Thyroid gland (tissue), 4 donors: ENCODE results near the gene LGR4. TPM values are rescaled to one million over a fixed set of nuclear protein-coding genes. Genes with fewer than 3 reads are reported as not detected.

Experiments
- DNase-seq, 2 donors: peaks; one replicate each; pipeline ENCODE4 v3.0.0-alpha.2; 2019
- H3K27ac ChIP-seq, 3 donors: fragments of 200-600 bp; sonication (generic); 1 replicate in 2 of 3; 2 replicates in 1 of 3; pipeline ENCODE4 v1.5.1; 2016 to 2019; ENCODE audit warnings: mild to moderate bottlenecking in 1 of 3, moderate library complexity in 1 of 3
- H3K27me3 ChIP-seq: fragments of 200-600 bp; sonication (generic); one replicate; pipeline ENCODE4 v1.5.1; 2019
- H3K36me3 ChIP-seq, 2 donors: fragments of 200-600 bp; sonication (generic); one replicate each; pipeline ENCODE4 v1.5.1; 2016 to 2019
- H3K4me1 ChIP-seq, 2 donors: fragments of 200-600 bp; sonication (generic); one replicate each; pipeline ENCODE4 v1.5.1; 2017 to 2019
- H3K4me3 ChIP-seq, 3 donors: fragments of 200-600 bp; sonication (generic); replicated peaks in 1 of 3; 1 replicate in 2 of 3; 2 replicates in 1 of 3; pipeline ENCODE4 v1.5.1; 2016; ENCODE audit warnings: mild to moderate bottlenecking in 1 of 3
- H3K9me3 ChIP-seq: fragments of 200-600 bp; sonication (generic); one replicate; pipeline ENCODE4 v1.5.1; 2017
- POLR2A ChIP-seq, 2 donors: fragments of 450-650 bp; IDR thresholded peaks; one replicate each; pipeline ENCODE4 v1.6.1; 2017; ENCODE audit warnings: antibody characterized with exemption in 2 of 2, mild to moderate bottlenecking in 2 of 2, moderate library complexity in 1 of 2
- WGBS, 2 donors: methylation state at CpG; one replicate each; pipeline ENCODE4 v1.1.5; 2017; 5-methylcytosine and 5-hydroxymethylcytosine counted together
- intact Hi-C: fragments of 100-400 bp; cut with DNase I; formaldehyde crosslinking; loops from one replicate; pipeline ENCODE4 v1.15.1; 2023
- total RNA-seq, 4 donors: library from RNA; depleted of rRNA; stranded (reverse); fragments of >200 nt; gene quantifications; one replicate each; pipeline ENCODE4 v1.2.3, GENCODE V29; 2016
- TF ChIP-seq, protein P1 (sequence below), 6 experiments: fragments of 200-600 bp in 3 of 6; fragments of 450-650 bp in 3 of 6; sonication (generic) in 3 of 6; IDR thresholded peaks; one replicate each; pipeline ENCODE4 v1.5.1; 2016 to 2019; ENCODE audit warnings: antibody characterized with exemption in 6 of 6, mild to moderate bottlenecking in 2 of 6, inconsistent platforms in 1 of 6, moderate library complexity in 1 of 6

The LGR4 gene
- total RNA-seq, 4 donors from 2014 or later = 40.8 to 62.1 (median 50.2) TPM

DNA sequence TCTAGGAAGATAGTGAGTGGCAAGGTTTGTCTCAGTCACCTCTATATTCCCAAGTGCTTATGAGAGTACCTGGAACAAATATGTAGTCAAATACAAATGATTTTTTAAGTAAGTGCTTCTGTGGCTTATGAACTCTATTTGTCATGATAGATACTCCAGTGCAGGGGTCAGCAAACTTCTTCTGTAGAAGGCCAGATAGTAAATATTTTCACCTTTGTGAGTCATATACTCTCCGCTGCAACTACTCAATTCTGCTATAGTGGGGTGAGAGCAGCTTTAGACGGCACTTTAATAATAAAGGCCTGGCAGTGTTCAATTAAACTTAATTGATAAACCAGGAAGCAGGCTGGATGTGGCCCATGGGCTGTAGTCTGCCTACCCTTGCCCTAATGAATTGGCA, 97.2 kb downstream of the LGR4 start:
- no peak overlapping the region for H3K4me3 ChIP-seq
- intact Hi-C loops = no loop called here
- 97 to 98% methylated on average over 2 of the region's 2 CpGs for WGBS, 2 donors
- H3K27ac ChIP-seq = no peak overlapping the region
- DNase-seq = no peak
- H3K4me1 ChIP-seq = no peaks in the 10 kb centered on the region
- H3K27me3 ChIP-seq = no peaks in the 10 kb centered on the region
- H3K9me3 ChIP-seq = no peaks in the 10 kb centered on the region
- peaks cover 0 to 4% of the 10 kb centered on the region in 2 donors for H3K36me3 ChIP-seq
- TF ChIP-seq, protein P1, sequence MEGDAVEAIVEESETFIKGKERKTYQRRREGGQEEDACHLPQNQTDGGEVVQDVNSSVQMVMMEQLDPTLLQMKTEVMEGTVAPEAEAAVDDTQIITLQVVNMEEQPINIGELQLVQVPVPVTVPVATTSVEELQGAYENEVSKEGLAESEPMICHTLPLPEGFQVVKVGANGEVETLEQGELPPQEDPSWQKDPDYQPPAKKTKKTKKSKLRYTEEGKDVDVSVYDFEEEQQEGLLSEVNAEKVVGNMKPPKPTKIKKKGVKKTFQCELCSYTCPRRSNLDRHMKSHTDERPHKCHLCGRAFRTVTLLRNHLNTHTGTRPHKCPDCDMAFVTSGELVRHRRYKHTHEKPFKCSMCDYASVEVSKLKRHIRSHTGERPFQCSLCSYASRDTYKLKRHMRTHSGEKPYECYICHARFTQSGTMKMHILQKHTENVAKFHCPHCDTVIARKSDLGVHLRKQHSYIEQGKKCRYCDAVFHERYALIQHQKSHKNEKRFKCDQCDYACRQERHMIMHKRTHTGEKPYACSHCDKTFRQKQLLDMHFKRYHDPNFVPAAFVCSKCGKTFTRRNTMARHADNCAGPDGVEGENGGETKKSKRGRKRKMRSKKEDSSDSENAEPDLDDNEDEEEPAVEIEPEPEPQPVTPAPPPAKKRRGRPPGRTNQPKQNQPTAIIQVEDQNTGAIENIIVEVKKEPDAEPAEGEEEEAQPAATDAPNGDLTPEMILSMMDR (IDR thresholded peaks at IDR 0.05) = no peak
- no peak for TF ChIP-seq POLR2A (IDR thresholded peaks at IDR 0.05)

DNA sequence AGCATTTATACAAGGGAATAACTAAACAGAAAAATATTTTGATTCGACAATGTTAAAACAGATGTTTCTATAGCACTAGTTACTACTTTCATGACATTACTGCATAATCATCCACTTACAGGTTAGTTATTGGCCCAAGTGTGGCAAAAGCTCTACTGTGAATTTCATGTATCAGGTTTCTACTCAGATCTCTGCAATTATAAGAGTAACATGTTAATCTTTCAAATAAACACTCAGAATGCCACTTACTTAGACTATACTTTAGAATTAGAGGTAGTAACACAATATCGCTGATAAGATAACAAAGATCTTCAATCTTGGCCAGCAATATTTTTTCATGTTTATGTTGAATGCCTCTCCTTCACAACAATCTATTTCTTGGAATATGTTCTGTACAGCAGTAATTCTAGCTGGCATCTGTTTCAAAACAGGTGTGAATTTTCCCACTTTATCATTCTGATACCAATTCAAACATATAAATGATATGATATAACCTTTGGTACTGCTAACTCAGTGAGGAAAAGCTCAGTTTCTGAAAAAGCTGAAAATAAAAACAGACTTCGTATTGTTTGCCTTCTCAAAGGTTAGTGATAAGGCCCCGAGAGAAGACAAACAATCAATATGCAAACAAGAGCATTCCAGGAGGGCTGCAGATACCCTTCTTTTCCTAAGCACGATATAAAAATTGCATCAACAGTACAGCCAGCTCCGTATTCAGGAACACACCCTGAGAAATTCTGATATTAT, 98.6 kb downstream of the LGR4 start:
- Histone ChIP-seq H3K4me3 (no peak overlapping the region), H3K27ac (no peak overlapping the region), H3K27me3 (no peaks in the 10 kb centered on the region), H3K4me1 (no peaks in the 10 kb centered on the region), H3K36me3 (peaks cover 0 to 4% of the 10 kb centered on the region in 2 donors), H3K9me3 (no peaks in the 10 kb centered on the region)
- DNase-seq = no peak
- intact Hi-C loops = no loop called here
- WGBS, 2 donors = 88% methylated on average over 6 of the region's 6 CpGs
- no peak for TF ChIP-seq POLR2A (IDR thresholded peaks at IDR 0.05)
- TF ChIP-seq, protein P1 (IDR thresholded peaks at IDR 0.05) = no peak

DNA sequence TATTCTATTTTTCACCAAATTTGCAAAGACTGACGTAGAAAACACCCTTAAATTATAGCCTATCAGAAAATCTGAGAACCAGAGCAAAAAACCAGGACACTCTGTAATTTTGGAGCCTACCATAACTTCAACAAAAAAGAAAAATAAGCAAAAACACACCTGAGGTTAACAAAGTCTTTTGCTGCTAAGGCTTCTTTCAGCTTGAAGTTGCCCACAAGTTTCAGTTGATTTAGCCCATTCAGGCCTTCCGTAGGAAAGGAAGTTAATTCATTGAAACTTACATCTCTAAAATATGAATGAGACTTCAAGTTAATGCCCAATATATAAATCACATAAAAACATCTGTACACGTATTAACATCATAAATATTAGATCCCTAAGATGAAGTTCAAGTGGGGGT, 99.2 kb downstream of the LGR4 start:
- Histone ChIP-seq H3K4me1 (no peaks in the 10 kb centered on the region), H3K36me3 (peaks cover under 1 to 4% of the 10 kb centered on the region in 2 donors), H3K27me3 (no peaks in the 10 kb centered on the region), H3K4me3 (no peak overlapping the region), H3K27ac (no peak overlapping the region), H3K9me3 (no peaks in the 10 kb centered on the region)
- intact Hi-C loops = no loop called here
- TF ChIP-seq, protein P1 (IDR thresholded peaks at IDR 0.05) = no peak
- TF ChIP-seq POLR2A (IDR thresholded peaks at IDR 0.05) = no peak
- 94 to 96% methylated on average over 3 of the region's 3 CpGs for WGBS, 2 donors
- DNase-seq = no peak

DNA sequence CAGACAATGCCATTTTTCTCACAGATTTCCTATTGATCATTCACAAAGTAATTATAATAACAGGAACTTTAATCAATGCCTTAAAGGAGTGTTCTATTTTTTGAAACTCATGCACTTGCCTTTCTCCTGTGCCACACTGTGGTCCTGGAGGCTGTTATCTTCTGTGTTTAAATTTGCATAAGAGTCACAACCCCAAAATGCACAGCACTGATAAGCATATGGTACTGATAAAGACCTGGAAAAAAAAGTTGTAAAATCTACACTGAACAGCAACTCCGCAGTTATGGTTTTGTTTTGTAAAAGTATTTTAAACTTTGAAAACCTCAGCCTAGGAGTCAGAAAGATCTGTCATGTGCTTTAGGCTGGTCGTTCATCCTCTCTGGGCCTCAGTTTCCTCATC, 100.4 kb downstream of the LGR4 start:
- intact Hi-C loops = no loop called here
- Histone ChIP-seq H3K27me3 (no peaks in the 10 kb centered on the region), H3K4me1 (no peaks in the 10 kb centered on the region), H3K27ac (no peak overlapping the region), H3K4me3 (no peak overlapping the region), H3K36me3 (peaks cover 8 to 10% of the 10 kb centered on the region in 2 donors), H3K9me3 (no peaks in the 10 kb centered on the region)
- TF ChIP-seq, protein P1 (IDR thresholded peaks at IDR 0.05) = no peak
- no peak for TF ChIP-seq POLR2A (IDR thresholded peaks at IDR 0.05)
- DNase-seq = no peak
- 91 to 94% methylated on average over 2 of the region's 2 CpGs for WGBS, 2 donors

DNA sequence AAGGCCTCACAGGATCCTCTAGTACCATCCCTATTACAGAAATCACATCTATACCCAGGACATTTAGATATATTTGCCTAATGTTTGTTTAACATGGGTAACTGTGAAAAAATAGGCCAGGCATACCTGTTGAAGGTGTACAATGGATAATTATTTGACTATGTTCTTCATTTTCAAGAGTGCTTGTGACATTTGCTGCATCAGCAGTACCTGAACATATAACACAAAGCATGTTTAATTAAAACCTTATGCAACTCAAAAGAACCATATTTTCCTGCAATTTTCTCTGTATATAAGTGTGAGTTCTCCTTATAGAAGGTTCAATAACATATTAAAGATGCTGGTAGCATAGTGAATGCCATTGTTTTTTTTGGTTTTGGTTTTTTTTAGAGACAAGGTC, 101.1 kb downstream of the LGR4 start:
- no peak for DNase-seq
- no peak overlapping the region for H3K4me3 ChIP-seq
- no peaks in the 10 kb centered on the region for H3K27me3 ChIP-seq
- H3K36me3 ChIP-seq = peaks cover 8 to 10% of the 10 kb centered on the region in 2 donors
- no peaks in the 10 kb centered on the region for H3K4me1 ChIP-seq
- H3K9me3 ChIP-seq = no peaks in the 10 kb centered on the region
- no peak for TF ChIP-seq POLR2A (IDR thresholded peaks at IDR 0.05)
- TF ChIP-seq, protein P1 (IDR thresholded peaks at IDR 0.05) = no peak
- no peak overlapping the region for H3K27ac ChIP-seq
- intact Hi-C loops = no loop called here
